SW 1271 (cell line): ENCODE results near the gene ALOX12B.

Experiments used
- DNase-seq, 2 experiments: peaks; one replicate each; lab custom pipeline; 2025; lab: John Stamatoyannopoulos, UW

Gene ALOX12B

DNA sequence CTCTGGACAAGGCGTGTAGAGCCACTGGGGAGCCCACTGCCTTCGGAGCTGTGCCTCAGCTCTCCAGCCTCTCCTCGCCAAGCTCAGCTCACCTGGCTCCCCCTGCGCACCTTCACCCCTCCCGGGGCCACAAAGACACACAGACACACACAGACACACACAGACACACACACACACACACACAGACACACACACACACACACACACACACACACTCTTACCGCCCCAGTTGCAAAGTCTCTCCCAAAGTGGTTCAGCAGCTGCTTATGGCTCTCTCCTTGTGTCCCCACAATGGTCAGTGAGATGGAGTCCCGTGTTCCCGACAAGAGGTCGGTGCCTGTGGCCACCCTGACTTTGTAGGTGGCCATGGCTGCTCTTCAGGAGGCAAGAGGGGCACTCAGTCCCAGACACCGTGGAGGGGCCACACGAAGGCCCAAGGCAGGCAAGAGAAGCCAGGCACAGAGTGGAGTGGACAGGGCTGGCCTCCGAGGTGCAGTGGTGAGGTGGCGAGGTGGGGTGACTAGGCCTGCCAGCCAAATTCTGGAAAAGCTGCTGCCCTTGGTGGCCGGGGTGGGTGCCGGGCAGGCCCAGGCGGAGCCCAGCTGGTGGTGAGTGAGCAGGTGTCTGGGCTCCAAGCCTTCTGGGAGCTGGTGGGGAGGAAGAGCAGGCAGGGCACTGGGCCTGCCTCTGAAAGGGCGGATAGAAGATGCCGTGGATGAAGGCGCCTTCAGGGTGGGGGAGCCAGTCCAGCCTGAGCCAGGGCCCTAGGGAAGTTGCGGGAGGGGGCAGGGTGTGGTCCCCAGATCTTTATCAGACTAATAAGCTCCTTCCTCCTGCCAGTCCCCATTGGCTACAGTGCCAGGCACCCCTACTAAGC lies at the start of gene ALOX12B:
ALOX12B (minus strand) TSS at position 642 of the 877 bp plus-strand sequence; CDS start at position 368, 274 bp downstream.
- no peak for DNase-seq

DNA sequence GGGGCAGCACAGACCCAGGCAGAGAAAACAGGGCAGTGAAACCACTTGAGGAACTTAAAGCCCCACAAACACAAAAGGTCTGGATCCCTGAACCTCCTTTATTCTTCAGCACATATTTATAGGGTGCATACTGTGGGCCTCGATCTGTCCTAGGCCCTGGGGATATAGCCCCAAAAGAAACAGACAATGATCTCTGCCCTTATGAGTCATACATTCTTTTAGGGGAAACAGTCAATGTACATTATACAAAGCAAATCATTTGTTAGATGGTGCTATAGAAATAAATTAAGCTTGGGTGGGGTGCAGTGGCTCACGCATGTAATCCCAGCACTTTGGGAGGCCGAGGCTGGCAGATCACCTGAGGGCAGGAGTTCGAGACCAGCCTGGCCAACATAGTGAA lies 46.4 kb upstream of the ALOX12B start:
- no peak for DNase-seq

DNA sequence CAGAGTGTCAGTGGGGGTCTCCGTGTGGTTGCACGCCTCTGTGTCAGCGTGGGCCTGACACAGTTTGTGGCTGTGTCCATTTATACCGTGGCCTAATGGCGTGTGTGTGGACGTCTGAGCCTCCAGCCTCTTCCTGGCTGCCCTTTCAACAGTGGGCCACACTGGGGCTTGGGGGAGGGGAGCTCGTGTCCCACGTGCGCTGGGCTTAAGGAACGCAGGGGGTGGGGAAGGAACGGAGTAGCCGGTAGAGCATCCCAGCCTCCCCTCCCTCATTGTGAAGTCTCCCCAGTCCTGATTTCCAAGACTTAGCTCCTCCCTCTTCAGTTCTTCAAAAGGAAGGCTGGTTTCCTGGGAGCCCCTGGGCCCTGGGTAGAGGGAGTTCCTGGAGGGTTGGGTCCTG lies 45.9 kb upstream of the ALOX12B start:
- no peak for DNase-seq

DNA sequence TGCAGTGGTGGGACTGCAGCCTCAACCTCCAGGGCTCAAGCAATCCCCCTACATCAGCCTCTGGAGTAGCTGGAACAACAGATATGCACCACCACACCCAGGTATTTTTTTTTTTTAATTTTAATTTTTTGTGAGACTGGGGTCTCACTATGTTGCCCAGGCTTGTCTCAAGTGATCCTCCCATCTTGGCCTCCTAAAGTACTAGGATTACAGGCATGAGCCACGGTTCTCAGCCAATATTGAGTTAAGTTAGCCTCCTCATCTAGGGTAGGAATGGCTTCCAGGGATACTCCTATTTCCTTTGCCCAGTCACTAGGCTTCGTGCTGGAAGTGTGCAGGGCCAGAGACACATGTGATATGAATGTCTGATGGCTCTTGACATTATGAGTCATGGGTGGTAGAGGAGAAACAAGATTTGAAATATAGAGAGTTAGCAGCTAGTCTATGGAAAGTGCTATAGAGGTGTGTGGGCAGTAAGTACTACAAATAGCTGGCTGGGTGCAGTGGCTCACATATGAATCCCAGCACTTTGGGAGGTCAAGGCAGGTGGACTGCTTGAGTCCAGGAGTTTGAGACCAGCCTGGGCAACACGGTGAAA lies 44.4 kb upstream of the ALOX12B start:
- DNase-seq, result no peak

- no peak for DNase-seq
These were observed 40.7 kb upstream of the ALOX12B start for GRCh38 chr17:8128125-8128784.

DNA sequence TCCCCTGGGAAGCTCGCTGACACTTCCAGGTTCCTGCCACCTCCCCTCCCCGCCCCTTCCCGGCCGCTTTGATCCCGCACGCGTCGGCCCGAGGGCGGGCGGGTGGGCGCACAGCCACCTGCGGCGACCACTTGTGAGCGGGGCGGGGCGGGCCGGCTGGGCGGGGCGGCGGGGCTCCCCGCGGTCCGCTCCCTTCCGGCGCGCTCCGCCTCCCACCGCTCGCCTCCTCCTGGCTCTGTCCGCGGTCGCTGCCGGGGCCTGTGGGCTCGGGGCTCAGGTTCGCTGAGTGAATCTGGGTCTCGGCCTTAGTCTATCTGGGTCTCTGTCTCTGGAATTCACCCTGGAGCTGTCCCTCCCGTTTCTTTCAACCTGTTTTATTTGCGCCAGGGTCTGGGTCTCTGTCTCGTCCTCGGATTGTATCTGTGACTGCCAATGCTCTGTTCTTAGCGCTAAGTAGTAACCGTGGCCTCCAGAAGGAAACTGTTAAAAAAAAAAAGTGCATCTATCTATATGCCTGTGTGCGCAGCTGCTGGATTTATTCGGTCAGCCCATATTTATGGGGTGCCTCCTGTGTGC lies 39.1 kb upstream of the ALOX12B start:
- DNase-seq, result peak in 1 of 2 experiments; percentile 76

DNA sequence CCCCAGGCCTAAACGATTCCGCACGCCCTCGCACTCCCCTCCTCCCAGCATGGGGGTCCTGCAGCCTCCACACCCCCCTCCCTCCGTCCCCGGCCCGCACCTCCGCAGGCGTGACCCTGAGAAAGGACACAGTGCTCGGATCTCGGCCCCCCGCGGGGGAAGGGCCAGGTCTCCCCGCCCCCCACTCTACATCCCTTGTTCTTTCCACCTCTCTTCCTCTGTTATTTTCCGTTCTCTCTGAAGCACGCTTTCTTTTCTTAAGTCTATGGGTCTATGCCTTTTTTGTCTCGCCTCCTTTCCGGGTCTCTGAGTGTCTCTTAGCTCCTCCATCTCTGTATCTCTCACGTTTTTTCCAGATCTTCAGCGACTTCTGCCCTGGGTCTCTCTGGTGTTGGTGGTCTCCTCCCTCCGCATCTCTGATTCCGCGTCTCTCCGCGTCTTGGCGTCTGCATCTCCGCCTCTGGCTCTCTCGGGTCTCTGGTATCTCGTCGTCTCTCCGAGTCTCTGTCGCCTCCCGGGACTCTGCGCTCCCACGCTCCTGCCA lies 38.5 kb upstream of the ALOX12B start:
- DNase-seq, result peak in 1 of 2 experiments; percentile 57

DNA sequence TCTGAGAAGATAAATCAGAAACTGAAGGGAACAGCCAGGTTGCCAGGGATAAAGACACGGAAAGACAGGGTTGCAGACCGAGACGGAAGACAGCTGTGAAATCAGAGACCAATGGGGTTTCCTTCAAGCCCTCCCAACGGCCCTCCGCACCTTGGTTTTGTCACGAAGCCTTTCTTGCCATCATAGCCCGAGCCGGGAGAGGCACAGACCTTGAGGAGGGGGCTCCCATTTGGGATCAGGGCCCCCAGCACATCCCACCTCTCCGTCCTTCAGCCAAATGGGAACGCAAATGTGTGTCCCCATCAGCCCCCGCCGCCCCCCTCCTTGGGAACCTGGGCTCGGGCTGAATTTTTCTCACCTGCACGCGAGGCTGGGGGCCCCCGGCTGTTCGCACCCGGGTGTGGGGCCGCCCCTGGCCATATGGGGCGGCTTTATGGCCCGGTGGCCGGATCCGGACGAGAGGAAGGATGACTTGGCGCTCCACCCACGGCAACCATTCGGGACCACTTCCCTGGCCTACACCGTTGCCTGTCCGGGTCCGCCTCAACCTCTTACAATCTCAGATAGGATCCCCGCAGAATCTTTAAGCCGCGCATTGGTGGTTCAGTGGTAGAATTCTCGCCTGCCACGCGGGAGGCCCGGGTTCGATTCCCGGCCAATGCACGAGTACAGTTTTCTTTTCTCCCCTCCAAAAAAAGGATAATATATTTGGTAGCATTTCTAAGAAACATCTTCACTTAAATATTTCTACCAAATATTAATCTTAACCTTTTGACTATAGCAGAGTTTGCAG lies 37.8 kb upstream of the ALOX12B start:
- DNase-seq, result peak; percentile 39 to 83

DNA sequence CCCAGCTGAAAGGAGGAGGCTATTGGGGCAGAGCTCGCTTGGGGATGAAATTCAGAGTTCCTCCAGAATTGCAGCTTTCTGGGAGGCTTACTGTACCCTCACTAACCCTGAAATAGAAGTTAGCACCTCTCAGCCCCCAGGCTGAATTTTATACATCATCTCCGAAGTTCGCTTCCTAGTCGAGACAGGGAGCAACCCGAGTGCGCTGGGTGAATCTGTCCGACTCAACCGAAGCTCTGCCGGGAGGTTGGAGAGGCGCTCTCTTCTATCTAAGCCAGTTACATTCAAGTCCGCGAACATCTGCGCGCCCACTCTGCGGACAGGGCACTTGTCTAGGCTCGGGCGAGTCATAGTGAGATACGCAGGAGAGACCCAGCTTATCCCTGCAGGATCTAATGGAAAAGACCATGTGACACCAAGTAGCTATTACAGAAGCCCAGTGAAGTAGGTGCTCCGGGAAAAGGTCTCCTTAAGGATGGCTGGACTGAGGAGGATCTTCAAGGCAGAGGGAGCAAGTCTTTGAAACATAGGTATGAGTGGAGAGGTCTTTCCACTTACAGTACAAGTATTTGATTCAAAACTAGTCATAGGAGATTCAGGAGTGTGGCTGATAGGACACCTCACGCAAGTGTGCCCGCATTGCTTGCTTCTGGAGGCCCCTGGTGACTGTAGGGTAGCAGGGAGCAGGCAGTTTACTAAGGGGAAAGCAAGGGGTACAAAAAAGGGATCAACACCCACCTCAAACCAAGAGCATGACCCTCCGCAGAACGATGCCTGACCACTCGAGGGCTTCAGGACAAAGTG lies 37.0 kb upstream of the ALOX12B start:
- no peak for DNase-seq

- no peak for DNase-seq
These were observed 36.3 kb upstream of the ALOX12B start, which contains the start of gene HES7 for GRCh38 chr17:8123695-8124349. TSS of gene HES7 (minus strand) at chr17:8124106. CDS start at chr17:8124084, 22 bp downstream.

DNA sequence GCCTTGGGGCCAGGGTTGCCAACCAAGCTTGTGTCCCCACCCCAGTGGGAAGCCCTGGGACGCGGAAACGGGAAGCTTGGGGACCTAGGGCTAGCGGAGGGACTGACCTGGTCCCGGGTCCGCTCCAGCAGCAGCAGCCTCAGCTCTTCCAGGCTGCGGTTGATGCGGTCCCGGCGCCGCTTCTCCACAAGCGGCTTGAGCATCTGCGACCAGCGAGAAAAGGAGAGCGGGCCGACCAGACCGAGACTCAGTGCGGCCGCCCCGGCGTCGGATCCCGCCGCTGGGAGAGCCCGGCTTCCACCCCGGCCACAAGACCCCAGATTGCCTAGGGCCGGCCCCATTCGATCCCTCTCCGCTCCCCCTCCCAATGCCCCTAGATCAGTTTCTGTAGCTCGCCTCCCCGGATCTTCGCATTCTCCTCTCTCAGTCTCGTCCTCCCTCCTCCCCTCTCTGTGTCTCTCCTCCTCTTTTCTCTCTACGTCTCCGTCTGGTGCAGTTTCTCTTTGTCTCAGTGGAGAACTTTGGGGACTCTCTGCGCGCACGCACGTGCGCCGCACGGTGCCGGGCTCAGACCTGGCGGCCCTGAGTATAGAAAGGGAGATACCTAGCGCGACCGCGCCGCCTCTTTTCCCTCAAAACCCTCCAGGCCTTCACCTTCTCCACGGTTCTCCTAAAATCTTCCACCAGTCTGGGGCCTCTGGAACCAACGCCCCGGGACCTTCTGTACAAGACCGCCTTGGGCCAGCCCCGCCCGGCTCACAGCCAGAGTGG lies 35.6 kb upstream of the ALOX12B start:
- DNase-seq, result no peak

GRCh38 chr17:8122422-8122923 lies 35.0 kb upstream of the ALOX12B start:
- DNase-seq, result peak; percentile 57 to 77

DNA sequence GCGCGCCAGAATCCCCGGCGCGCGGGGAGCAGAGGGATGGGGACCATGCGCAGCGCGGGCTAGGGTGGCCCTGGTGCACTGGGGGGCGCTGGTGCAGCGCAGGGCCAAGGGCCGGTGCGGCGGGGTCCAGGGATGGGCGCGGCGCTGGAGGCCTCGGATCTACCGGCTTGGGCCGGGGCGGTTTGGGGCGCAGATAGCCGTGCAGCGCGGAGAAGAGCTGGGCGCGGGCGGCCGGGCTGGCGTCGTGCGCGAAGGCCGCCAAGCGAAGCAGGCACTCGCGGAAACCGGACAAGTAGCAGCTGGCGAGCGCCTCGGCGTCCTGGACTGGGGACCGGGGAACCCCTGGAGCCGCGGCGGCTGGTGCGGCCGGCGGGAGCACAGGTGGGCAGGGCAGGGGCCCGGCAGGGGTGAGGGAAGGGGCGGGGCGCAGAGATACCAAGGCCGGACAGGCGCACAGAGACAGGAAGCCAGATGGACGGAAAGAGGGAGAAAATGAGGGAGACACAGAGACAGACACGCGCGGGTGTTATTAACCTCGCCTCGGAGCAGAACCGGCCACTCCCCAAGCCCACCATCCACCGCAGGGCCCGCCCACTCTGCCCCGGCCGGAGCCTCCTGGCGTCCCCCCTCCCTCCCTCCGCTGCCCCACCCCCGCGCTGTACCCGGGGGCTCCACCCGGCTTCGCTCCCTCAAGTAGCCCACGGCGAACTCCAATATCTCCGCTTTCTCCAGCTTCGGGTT lies 34.3 kb upstream of the ALOX12B start:
- DNase-seq, result peak; percentile 56 to 78

GRCh38 chr17:8121407-8121680 lies 33.8 kb upstream of the ALOX12B start:
- DNase-seq, result no peak

- DNase-seq, result peak; percentile 74 to 87
These were observed 33.2 kb upstream of the ALOX12B start for GRCh38 chr17:8120520-8121406.

- peak; percentile 90 to 93 for DNase-seq
These were observed 32.3 kb upstream of the ALOX12B start for GRCh38 chr17:8119581-8120519.
